Endometrial microvascular endothelial cells (primary cell): ENCODE measurements around the gene CASP10. TPM values are rescaled to one million over a fixed set of nuclear protein-coding genes. Genes with fewer than 3 reads are reported as not detected.
"Not testable (repeated sequence)": the region's sequence is repeated elsewhere in the genome, so short reads cannot be mapped to it uniquely, and the experiment has no call there.

Source experiments
- in situ Hi-C: cut with HindIII; loops from 2 replicates; pipeline ENCODE4 v1.10.0; 2017; ENCODE audit warnings: low sequenced_read_pairs, low pct_unique_long_range_greater_than_20kb; ENCODE audit errors: inconsistent ontology term
- total RNA-seq: library from RNA; depleted of rRNA; stranded (reverse); fragments of >200 nt; gene quantifications from one replicate; pipeline ENCODE4 v1.2.3, GENCODE V29; 2015; ENCODE audit errors: inconsistent ontology term

CASP10 gene, protein sequence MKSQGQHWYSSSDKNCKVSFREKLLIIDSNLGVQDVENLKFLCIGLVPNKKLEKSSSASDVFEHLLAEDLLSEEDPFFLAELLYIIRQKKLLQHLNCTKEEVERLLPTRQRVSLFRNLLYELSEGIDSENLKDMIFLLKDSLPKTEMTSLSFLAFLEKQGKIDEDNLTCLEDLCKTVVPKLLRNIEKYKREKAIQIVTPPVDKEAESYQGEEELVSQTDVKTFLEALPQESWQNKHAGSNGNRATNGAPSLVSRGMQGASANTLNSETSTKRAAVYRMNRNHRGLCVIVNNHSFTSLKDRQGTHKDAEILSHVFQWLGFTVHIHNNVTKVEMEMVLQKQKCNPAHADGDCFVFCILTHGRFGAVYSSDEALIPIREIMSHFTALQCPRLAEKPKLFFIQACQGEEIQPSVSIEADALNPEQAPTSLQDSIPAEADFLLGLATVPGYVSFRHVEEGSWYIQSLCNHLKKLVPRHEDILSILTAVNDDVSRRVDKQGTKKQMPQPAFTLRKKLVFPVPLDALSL
- 19.9 TPM for total RNA-seq

- in situ Hi-C loops: no loop called here
Measured at GRCh38 chr2:201182650-201183364, at the start of gene CASP10. CASP10 (plus strand) TSS chr2:201183141; CDS start chr2:201185778, 2,637 bp downstream.

DNA sequence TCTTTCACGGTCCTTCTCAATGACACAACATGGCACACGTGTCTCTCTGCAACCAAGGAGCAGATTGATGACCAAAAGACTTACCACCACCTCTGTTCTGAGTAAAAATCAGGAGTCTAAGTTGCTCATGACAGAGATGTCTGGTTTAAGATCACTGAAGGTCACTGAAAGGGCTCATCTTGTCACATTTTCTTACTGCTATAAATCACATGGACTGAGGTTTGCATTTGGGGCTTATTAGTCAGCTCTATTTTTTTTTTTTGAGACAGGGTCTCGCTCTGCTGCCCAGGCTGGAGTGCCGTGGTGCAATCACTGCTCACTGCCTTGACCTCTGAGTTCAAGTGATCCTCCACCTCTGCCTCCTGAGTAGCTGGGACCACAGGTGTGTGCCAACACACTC lies 47.6 kb upstream of the CASP10 start:
- in situ Hi-C loops: no loop called here

DNA sequence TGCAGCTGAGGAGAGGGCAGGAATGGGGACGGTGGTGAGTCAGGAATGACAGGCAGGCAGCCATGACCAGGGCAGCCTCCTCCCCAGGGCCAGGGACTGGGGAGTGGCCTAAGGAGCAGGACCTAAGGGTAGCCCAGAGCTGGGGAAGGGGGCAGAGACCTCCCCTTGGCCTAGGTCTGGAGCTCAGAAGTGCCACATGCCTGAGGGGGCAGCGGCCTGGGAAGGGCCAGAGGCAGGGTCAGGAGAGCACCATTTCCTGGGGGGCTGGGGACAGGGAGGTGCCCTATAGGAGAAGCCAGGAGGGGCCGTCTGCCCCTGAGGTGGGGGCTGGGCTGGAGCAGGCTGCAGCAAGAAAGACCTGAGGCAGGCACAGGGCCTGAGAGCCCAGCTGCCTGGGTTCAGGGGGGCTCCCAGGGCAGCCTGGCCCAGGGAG lies 46.0 kb upstream of the CASP10 start:
- in situ Hi-C loops: no loop called here

DNA sequence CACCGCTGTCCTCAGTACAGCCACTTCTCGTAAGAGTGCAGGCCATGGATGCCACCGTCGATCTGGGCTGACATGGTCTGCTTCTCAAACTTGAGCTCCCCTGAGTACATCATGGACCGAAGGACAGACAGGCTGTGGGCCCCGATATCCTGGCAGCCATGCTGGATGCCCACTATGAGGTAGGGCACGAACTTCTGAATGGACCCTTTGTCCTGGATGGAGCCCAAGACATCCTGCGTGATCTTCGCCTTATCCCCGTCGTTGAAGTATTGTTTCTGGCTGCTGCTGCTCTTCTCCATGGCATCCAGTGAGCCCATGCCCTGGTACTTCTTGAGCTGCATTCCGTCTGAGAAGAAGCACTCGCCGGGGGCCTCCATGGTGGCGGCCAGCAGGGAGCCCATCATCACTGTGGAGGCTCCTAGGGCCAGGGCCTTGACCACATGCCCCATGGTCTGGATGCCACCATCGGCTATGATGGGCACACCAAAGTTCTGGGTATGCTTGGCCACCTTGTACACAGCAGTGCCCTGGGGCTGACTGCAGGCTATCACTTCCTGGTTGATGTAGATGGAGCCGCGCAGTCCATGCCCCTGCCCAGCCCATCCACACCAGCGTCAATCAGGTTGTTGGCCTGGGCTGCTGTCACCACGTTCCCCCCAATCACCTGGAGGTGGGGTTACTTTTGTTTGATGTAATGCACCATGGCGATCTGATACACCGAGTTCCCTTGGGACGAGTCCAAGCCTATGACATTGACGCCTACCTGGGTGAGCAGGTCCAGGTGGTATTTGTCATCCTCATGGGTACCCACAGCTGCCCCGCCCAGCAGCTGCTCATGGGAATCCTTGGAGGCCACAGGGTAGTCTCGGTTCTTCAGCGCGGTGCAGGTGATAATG lies 45.2 kb upstream of the CASP10 start:
- in situ Hi-C loops: no loop called here

DNA sequence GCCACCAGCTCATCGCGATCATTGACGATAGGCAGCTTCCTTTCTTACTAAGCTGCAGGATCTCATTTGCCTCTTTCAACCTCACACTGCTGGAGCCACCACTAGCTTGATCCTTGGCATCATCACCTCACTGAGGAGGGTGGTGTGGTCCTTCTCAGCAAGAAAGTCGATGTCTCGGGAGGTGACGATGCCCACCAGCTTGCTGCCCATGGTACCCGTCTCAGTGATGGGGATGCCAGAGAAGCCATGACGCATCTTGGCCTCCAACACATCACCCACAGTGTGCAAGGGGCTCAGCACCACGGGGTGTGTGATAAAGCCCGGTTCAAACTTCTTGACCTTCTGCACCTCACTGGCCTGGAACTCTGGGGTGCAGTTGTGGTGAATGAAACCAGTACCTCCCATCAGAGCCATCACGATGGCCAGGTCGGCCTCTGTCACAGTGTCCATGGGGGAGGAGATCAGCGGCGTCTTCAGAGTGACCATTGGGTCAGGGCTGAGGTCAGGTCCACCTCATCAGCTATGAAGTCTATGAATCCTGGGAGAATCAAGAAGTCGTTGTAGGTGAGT lies 44.5 kb upstream of the CASP10 start:
- in situ Hi-C loops: no loop called here

DNA sequence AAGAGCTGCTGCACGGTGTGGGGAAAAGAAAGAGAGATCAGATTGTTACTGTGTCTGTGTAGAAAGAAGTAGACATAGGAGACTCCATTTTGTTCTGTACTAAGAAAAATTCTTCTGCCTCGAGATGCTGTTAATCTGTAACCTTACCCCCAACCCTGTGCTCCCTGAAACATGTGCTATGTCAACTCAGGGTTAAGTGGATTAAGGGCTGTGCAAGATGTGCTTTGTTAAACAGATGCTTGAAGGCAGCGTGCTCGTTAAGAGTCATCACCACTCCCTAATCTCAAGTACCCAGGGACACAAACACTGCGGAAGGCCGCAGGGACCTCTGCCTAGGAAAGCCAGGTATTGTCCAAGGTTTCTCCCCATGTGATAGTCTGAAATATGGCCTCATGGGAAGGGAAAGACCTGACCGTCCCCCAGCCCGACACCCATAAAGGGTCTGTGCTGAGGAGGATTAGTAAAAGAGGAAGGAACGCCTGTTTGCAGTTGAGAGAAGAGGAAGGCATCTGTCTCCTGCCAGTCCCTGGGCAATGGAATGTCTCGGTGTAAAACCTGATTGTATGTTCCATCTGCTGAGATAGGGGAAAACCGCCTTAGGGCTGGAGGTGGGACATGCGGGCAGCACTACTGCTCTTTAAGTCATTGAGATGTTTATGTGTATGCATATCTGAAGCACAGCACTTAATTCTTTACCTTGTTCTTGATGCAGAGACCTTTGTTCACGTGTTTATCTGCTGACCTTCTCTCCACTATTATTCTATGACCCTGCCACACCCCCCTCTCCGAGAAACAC lies 43.8 kb upstream of the CASP10 start:
- in situ Hi-C loops: not testable (repeated sequence)

GRCh38 chr2:201139836-201140604 lies 42.9 kb upstream of the CASP10 start:
- in situ Hi-C loops: no loop called here

GRCh38 chr2:201144101-201145051 lies 38.6 kb upstream of the CASP10 start:
- in situ Hi-C loops: no loop called here

DNA sequence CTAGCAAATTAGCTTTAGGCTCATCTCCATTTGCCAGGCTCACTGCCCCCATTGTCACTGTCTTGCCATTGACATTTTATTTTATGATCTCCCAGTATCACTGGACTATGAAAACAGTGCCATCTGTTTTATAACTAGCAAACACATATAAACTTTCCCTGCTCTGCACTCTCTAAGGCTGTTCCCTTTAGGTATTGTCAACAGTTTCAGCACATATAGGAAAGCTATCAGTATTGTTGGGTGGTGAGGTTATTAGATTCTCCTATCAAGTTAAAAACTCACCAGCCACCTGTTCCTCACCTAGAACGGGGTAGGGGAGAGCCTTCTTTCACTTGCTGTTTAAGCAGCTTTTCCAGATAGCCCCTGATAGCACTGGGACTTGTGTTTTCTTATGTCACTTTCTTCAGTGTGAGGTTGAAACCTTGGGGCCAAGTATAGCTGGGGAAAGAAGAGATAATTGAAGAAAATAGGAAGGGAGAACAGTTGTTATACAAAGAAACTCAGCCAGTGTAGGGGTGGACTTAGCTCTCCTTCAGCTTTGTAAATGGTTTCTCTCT lies 34.4 kb upstream of the CASP10 start:
- in situ Hi-C loops: no loop called here

GRCh38 chr2:201149064-201149820 lies 33.7 kb upstream of the CASP10 start:
- in situ Hi-C loops: no loop called here

- in situ Hi-C loops: loop anchor here (5.0 kb wide), 1 partner anchor 32 kb away; the partner anchor contains the start of gene CFLAR
Measured at GRCh38 chr2:201149821-201150165, 33.1 kb upstream of the CASP10 start.

- in situ Hi-C loops: loop anchor here (5.0 kb wide), 1 partner anchor 33 kb away; the partner anchor contains the start of gene CFLAR
Measured at GRCh38 chr2:201150454-201151020, 32.4 kb upstream of the CASP10 start.

DNA sequence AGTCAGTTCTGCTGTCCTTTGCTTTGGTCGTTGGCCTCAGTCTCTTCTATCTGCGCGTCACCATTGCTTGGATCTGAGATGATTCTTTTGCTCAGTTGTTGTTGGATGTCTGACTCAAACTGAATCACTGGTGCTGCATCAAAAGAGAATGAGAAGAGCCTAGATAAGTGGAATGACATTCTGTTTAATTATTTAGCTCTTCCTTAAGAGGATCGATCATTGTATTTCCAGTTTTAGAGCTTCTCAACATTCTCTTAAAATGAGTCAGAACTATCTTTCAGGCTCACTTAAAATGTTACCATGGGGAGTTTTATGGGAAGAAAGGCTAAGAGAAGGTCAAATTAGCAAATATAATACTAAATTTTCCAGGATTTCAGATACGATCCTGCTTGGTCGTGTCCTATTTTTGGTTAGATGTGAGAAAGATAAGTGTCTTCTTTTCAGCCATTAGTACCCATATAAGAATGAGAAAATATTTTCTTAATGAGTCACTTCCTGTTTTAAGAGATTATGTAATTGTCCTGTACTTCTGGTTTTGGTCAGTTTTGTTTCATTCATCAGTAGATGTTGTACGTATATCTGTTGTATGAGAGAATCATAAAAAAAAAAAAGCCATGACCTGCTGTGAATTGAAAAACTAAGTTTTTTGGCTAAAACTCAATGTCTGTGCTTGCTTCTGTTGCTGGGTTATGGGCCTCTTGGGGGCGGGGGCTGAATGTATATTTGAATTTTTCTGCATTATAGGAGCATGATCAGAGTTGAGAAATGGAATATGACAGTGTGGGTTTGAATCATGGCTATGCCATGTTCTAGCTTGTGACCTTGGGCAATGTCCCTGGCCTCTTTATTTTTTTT lies 31.6 kb upstream of the CASP10 start:
- in situ Hi-C loops: loop anchor here (5.0 kb wide), 1 partner anchor 34 kb away; the partner anchor contains the start of gene CFLAR

DNA sequence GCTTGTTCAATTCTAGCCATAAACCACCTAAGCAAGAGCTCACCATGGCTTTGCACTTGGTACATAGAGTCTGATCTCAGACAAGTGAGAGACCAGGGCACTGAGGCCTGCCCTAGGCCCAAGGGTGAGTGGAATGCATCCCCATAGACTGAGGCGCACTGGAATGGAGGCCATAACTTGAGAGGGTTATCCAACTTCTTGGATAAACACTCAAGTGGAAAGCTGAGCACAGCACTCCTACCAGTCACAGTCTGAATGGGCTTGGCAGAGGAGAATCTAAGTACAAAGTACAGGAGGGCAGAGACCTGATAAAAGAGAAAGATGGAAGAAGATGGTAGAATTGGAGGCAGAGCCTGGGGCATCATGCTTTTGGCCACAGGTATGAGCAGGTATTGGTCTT lies 30.4 kb upstream of the CASP10 start:
- in situ Hi-C loops: loop anchor here (5.0 kb wide), 1 partner anchor 35 kb away; the partner anchor contains the start of gene CFLAR
